Measurements from ENCODE around the gene CPNE4.

Gene CPNE4

GRCh38 chr3:131564812-131565211, 470.0 kb downstream of the CPNE4 start:
- H3K4me3 ChIP-seq (ENCODE audit: low read depth, low read length): no peak overlapping the region
- no peak for TF ChIP-seq CTCF (IDR thresholded peaks at IDR 0.05; ENCODE audit: low read depth, low read length, missing control alignments)
- DNase-seq (ENCODE audit: low read depth): no peak

- no peak for DNase-seq (ENCODE audit: low read depth)
- H3K4me3 ChIP-seq (ENCODE audit: low read depth, low read length): no peak overlapping the region
- TF ChIP-seq CTCF (IDR thresholded peaks at IDR 0.05; ENCODE audit: low read depth, low read length, missing control alignments): no peak
Observed at GRCh38 chr3:131561511-131561910, 473.3 kb downstream of the CPNE4 start.

GRCh38 chr3:131560795-131561194, 474.0 kb downstream of the CPNE4 start:
- no peak overlapping the region for H3K4me3 ChIP-seq (ENCODE audit: low read depth, low read length)
- no peak for TF ChIP-seq CTCF (IDR thresholded peaks at IDR 0.05; ENCODE audit: low read depth, low read length, missing control alignments)
- no peak for DNase-seq (ENCODE audit: low read depth)

GRCh38 chr3:131555456-131555855, 479.4 kb downstream of the CPNE4 start:
- no peak for DNase-seq (ENCODE audit: low read depth)
- no peak overlapping the region for H3K4me3 ChIP-seq (ENCODE audit: low read depth, low read length)
- TF ChIP-seq CTCF (IDR thresholded peaks at IDR 0.05; ENCODE audit: low read depth, low read length, missing control alignments): no peak

GRCh38 chr3:131553495-131554247, 481.1 kb downstream of the CPNE4 start:
- H3K4me3 ChIP-seq (ENCODE audit: low read depth, low read length): no peak overlapping the region
- no peak for TF ChIP-seq CTCF (IDR thresholded peaks at IDR 0.05; ENCODE audit: low read depth, low read length, missing control alignments)
- DNase-seq (ENCODE audit: low read depth): peak; percentile 61

- no peak for TF ChIP-seq CTCF (IDR thresholded peaks at IDR 0.05; ENCODE audit: low read depth, low read length, missing control alignments)
- H3K4me3 ChIP-seq (ENCODE audit: low read depth, low read length): no peak overlapping the region
- DNase-seq (ENCODE audit: low read depth): no peak
Observed at GRCh38 chr3:131551761-131552160, 483.1 kb downstream of the CPNE4 start.
